Measurements from ENCODE around the gene GPR87.

Gene GPR87

DNA sequence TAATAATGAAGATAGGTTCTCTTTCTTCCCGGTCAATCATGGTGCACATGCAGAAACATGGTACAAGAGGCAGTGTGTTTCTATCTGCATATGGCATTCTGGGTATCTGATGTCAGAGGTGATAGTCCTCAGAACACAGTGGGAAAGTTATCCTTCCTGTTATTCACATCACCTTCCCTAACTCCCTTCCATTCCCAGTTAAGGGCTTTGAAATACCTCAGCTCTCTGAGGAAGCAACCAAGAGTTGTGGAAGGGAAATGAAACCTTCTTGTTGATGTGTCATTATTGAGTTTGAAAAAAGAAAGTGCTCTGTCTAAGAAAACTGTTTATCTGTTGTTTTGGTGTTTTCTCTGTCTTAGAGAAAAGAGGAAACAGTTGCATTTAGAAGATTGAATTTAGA, 34.6 kb upstream of the GPR87 start:
- DNase-seq: no peak
- TF ChIP-seq, protein P1, sequence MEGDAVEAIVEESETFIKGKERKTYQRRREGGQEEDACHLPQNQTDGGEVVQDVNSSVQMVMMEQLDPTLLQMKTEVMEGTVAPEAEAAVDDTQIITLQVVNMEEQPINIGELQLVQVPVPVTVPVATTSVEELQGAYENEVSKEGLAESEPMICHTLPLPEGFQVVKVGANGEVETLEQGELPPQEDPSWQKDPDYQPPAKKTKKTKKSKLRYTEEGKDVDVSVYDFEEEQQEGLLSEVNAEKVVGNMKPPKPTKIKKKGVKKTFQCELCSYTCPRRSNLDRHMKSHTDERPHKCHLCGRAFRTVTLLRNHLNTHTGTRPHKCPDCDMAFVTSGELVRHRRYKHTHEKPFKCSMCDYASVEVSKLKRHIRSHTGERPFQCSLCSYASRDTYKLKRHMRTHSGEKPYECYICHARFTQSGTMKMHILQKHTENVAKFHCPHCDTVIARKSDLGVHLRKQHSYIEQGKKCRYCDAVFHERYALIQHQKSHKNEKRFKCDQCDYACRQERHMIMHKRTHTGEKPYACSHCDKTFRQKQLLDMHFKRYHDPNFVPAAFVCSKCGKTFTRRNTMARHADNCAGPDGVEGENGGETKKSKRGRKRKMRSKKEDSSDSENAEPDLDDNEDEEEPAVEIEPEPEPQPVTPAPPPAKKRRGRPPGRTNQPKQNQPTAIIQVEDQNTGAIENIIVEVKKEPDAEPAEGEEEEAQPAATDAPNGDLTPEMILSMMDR (IDR thresholded peaks at IDR 0.05; ENCODE audit: low read depth, low read length): no peak
- Histone ChIP-seq H3K9me3 (no peaks in the 10 kb centered on the region), H3K36me3 (peaks cover 6% of the 10 kb centered on the region), H3K27me3 (no peaks in the 10 kb centered on the region), H3K4me3 (ENCODE audit: low read depth, low read length) (no peak overlapping the region), H3K4me1 (no peaks in the 10 kb centered on the region)

DNA sequence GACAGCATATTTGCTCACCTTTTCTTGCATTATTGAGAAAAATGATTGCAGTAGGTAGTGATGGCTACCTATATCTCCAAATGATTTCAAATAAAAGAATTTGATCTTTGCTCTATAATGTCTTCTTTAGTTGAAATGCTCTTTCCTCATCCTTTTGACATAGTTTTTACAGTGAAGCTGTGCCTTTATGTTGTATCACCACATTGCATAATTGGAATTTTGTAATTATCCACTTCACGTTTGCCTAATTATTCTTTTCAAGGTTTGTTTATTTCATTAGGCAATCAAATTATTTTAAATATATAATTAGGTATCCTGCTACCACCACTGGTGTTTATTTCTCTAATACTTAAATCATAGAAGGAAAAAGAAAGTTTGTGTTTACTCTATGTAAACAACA, 34.0 kb upstream of the GPR87 start:
- H3K4me3 ChIP-seq (ENCODE audit: low read depth, low read length): no peak overlapping the region
- no peaks in the 10 kb centered on the region for H3K4me1 ChIP-seq
- TF ChIP-seq, protein P1 (IDR thresholded peaks at IDR 0.05; ENCODE audit: low read depth, low read length): no peak
- no peak for DNase-seq
- H3K27me3 ChIP-seq: no peaks in the 10 kb centered on the region
- H3K36me3 ChIP-seq: peaks cover 2% of the 10 kb centered on the region; the same call in 1 of the 2 replicates
- H3K9me3 ChIP-seq: no peaks in the 10 kb centered on the region

DNA sequence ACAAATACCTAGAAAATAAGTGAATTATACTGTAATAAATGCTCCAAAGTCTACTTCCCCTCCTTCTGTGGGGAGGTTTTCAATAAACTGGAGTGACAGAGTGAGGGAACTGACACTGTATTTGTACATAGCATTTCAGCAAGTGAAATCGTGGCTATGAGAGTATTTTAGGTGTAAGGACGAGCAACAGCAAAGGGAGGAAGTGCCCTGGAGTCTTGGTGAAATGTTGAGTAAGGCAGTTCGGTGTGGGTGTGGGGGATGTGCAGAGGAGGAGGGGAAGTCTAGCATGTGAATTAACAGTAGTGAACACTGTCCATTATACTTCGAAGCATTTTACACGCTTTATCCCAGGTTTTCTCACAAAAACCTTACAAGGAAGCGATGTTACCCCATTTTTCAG, 30.8 kb upstream of the GPR87 start:
- Histone ChIP-seq H3K9me3 (no peaks in the 10 kb centered on the region), H3K4me1 (no peaks in the 10 kb centered on the region), H3K4me3 (ENCODE audit: low read depth, low read length) (no peak overlapping the region), H3K27me3 (no peaks in the 10 kb centered on the region), H3K36me3 (peaks cover 2% of the 10 kb centered on the region; the same call in 1 of the 2 replicates)
- TF ChIP-seq, protein P1 (IDR thresholded peaks at IDR 0.05; ENCODE audit: low read depth, low read length): no peak
- no peak for DNase-seq

DNA sequence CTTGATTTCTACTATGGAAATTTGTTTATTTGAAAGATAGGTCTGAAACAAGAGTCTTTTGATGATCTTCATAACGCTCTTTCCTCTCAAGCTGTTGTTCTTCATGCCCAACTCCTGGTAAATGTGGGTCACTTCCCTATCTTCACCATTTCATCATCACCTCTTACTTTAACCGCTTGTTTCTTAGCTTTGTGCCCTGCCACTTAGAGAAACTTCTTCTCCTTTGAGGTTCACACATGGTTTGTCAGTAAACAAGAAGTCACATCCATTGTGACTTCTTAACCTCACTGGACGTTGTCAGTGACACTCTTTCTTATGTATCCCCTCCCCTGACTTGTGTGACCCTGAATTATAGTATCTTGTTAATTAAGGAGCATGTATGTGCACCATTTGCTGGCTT, 29.7 kb upstream of the GPR87 start:
- DNase-seq: no peak
- Histone ChIP-seq H3K4me3 (ENCODE audit: low read depth, low read length) (no peak overlapping the region), H3K27me3 (no peaks in the 10 kb centered on the region), H3K36me3 (peaks cover 2% of the 10 kb centered on the region; the same call in 1 of the 2 replicates), H3K9me3 (no peaks in the 10 kb centered on the region), H3K4me1 (no peaks in the 10 kb centered on the region)
- TF ChIP-seq, protein P1 (IDR thresholded peaks at IDR 0.05; ENCODE audit: low read depth, low read length): no peak

DNA sequence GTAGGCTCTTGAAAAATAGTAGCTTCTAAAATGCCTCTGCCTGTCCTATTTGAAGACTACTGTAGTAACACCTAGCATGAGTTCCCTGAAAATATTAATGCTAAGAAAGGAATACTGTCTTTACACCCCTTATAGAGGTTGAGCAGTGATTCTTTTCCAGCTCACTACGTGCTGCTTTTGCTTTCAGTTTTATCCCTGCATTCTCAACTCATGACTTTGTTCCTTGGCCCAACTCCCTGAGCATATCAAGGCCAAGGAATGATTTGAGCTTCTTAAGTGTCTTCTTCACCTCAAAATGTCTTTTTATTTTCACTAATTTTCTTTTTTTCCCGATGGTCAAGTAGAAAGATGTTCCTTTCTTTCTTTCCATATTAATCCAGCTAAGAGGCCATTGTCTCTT, 29.2 kb upstream of the GPR87 start:
- TF ChIP-seq, protein P1 (IDR thresholded peaks at IDR 0.05; ENCODE audit: low read depth, low read length): no peak
- H3K27me3 ChIP-seq: no peaks in the 10 kb centered on the region
- no peaks in the 10 kb centered on the region for H3K9me3 ChIP-seq
- H3K4me3 ChIP-seq (ENCODE audit: low read depth, low read length): no peak overlapping the region
- H3K36me3 ChIP-seq: no peaks in the 10 kb centered on the region
- no peak for DNase-seq
- H3K4me1 ChIP-seq: peaks cover 2% of the 10 kb centered on the region

DNA sequence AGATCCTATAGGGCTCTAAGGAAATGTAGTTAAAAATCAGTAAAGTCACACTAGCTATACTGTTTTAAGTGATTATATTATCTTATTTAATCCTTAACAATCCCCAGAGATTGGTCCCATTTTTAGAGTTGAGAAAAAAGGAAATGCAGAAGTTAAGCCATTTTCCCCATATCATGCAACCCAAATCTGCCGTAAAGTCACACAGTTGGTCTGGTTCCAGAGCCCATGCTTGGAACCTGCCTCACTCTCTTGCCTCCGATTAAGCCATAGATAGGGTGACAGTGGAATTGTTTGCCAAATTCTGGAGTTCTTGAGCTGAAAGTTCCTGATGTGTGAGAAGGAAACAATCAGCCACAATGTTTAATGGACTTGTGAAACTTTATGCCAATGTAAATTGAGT, 15.1 kb upstream of the GPR87 start:
- TF ChIP-seq, protein P1 (IDR thresholded peaks at IDR 0.05; ENCODE audit: low read depth, low read length): no peak
- no peaks in the 10 kb centered on the region for H3K4me1 ChIP-seq

More for the DNA sequence above, 15.1 kb upstream of the GPR87 start:
- Histone ChIP-seq H3K36me3 (no peaks in the 10 kb centered on the region), H3K4me3 (ENCODE audit: low read depth, low read length) (no peak overlapping the region), H3K9me3 (no peaks in the 10 kb centered on the region), H3K27me3 (no peaks in the 10 kb centered on the region)
- DNase-seq: no peak
